IPS DF 19.7 (cell line): ENCODE data around the gene UNC5C.

Source experiments
- DNase-seq: peaks from one replicate; pipeline ENCODE4 v3.0.0-alpha.2; 2013; ENCODE audit warnings: low read depth, low spot score

The UNC5C gene

DNA sequence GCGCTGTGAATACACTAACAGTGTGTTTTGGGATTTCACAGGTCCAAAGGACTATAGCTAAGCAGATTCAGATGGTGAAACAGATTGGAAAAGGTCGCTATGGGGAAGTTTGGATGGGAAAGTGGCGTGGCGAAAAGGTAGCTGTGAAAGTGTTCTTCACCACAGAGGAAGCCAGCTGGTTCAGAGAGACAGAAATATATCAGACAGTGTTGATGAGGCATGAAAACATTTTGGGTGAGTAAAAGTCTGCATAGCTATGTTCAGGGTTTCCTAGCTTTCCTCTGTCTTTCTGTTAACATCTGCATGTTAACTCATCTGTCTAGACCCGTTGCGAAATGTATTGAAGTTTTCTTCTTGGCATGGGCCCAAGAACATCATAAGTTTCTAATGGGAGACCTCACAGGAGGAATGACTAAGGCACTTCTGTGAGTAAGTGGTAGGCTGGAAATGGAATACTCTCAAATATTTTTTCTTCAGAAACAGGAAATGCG lies 418.9 kb downstream of the UNC5C start:
- no peak for DNase-seq

DNA sequence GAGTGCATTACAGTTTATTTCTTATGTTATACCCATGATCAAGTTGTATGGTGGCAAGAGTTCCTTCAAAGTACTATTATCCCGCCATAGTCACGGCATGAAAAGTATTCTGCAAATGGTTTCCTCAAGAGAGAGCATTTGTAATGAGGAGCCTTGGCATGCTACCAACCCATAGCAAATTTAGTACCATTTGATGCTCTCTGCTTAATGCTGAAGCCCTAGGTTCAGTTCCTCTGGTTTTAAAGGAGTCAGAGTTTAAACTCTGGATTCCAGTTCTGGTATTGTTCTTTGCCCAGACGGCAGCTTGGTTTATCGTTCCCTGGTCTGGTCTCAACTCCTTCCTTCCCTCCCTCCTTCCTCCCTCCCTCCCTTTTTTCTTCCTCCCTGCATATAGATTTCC lies 419.7 kb downstream of the UNC5C start:
- DNase-seq: no peak

DNA sequence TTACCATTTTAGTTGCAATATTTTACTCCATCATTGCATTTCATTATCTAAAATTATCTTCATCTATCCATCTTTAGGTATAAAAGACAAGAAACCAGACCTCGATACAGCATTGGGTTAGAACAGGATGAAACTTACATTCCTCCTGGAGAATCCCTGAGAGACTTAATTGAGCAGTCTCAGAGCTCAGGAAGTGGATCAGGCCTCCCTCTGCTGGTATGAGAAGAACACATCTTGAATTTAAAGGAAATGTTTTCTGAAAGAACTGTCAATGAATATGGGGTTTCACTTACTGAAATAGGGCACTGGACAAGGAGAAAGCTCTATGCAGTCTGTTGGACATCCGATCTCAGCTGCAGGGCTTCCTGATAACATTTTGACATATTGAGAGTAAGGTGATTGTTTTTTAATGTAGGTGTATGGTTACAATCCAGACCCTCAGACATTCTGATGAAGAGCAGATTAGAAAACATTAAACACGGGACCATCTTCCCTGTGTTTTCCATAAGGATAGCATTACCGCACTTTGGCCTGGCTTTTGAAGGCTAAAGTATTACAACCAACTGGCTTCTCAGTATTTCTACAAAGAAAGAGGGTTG lies 423.8 kb downstream of the UNC5C start:
- peak; percentile 17 for DNase-seq

DNA sequence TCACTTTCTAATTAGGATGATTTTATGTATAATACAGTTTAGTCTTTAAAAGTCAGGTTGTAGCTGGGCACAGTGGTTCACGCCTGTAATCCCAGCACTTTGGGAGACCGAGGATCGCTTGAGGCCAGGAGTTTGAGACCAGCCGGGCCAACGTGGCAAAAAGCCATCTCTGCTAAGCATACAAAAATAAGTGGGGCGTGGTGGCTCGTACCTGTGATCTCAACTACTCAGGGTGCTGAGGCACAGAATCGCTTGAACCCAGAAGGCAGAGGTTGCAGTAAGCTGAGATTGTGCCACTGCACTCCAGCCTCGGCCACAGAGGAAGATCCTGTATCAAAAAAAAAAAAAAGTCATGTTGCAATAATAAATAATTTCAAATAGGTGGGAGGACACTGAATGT lies 426.8 kb downstream of the UNC5C start:
- no peak for DNase-seq

DNA sequence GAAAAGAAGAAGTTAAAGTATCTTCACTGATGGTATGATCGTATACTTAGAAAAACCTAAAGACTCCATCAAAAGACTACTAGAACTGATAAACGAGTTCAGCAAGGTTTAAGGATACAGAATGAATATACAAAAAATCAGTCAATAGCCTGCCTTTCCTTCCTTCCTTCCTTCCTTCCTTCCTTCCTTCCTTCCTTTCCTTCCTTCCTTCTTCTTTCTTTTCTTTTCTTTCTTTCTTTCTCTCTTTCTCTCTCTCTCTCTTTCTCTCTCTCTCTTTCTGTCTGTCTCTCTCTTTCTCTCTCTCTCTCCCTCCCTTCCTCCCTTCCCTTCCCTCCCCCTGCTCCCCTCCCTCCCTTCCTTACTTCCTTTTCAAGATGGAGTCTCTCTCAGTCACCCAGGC lies 428.3 kb downstream of the UNC5C start:
- no peak for DNase-seq

DNA sequence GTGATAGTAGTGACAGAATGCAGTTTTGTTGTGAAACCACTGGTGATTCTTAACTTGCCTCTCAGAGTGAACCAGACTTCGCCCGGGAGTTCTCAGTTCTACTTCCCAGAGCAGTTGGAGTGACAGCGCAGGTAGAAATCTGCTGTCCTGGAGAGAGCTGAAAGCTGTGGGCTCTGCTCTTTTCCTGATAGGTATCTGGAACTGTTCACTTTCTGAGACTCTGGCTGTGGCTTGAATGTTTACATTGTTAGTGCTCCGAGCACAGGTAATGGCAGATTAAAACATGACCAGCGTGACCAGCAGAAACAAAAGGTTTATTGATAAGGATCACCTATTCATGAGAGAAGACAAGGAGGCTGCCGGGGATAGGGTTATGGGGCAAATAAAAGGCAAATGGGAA lies 430.3 kb downstream of the UNC5C start:
- no peak for DNase-seq

DNA sequence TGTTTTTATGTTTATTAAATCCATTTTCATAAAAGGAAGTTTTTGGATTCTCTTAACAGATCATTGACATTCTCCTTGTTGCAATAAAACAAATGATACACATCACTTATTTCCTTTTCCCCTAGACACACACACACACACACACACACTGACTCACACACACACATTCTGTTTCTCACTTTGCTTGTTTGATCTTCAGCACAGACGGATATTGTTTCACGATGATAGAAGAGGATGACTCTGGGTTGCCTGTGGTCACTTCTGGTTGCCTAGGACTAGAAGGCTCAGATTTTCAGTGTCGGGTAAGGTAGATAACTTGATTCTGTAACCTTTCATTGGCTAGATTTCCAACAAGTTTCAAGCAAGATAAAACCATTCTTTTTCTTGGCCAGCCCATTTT lies 434.3 kb downstream of the UNC5C start:
- DNase-seq: no peak
